HuH-7 (cell line): ENCODE data around the gene GATA6.
"Not testable (repeated sequence)": the region's sequence is repeated elsewhere in the genome, so short reads cannot be mapped to it uniquely, and the experiment has no call there.

Source experiments
- DNase-seq: peaks from one replicate; pipeline ENCODE4 v3.0.0; 2011; ENCODE audit warnings: low spot score

Gene GATA6

GRCh38 chr18:22204996-22205395 lies 35.6 kb downstream of the GATA6 start:
- no peak for DNase-seq

GRCh38 chr18:22207021-22207758 lies 37.8 kb downstream of the GATA6 start:
- no peak for DNase-seq

GRCh38 chr18:22210311-22210754 lies 40.9 kb downstream of the GATA6 start:
- DNase-seq, result no peak

GRCh38 chr18:22211657-22212056 lies 42.3 kb downstream of the GATA6 start:
- DNase-seq, result no peak

- no peak for DNase-seq
Observed at GRCh38 chr18:22213333-22213973, 44.1 kb downstream of the GATA6 start.

GRCh38 chr18:22214731-22215528 lies 45.5 kb downstream of the GATA6 start:
- DNase-seq, result no peak

- no peak for DNase-seq
Observed at GRCh38 chr18:22218835-22219234, 49.4 kb downstream of the GATA6 start.

- DNase-seq, result peak; percentile 34
Observed at GRCh38 chr18:22219568-22220355, 50.4 kb downstream of the GATA6 start.

- not testable (repeated sequence) for DNase-seq
Observed at GRCh38 chr18:22220585-22220984, 51.2 kb downstream of the GATA6 start.

- DNase-seq, result no peak
Observed at GRCh38 chr18:22221350-22221749, 52.0 kb downstream of the GATA6 start.

GRCh38 chr18:22223254-22223964 lies 54.0 kb downstream of the GATA6 start:
- no peak for DNase-seq

- no peak for DNase-seq
Observed at GRCh38 chr18:22223965-22224322, 54.6 kb downstream of the GATA6 start.

GRCh38 chr18:22224339-22224738 lies 55.0 kb downstream of the GATA6 start:
- DNase-seq, result no peak

- no peak for DNase-seq
Observed at GRCh38 chr18:22226801-22227200, 57.4 kb downstream of the GATA6 start.

GRCh38 chr18:22228976-22229375 lies 59.6 kb downstream of the GATA6 start:
- DNase-seq, result no peak

GRCh38 chr18:22229456-22230124 lies 60.2 kb downstream of the GATA6 start:
- DNase-seq, result no peak

- no peak for DNase-seq
Observed at GRCh38 chr18:22230471-22230945, 61.1 kb downstream of the GATA6 start.

- no peak for DNase-seq
Observed at GRCh38 chr18:22233266-22233665, 63.9 kb downstream of the GATA6 start.

GRCh38 chr18:22238036-22238435 lies 68.6 kb downstream of the GATA6 start:
- no peak for DNase-seq

- DNase-seq, result no peak
Observed at GRCh38 chr18:22238681-22239080, 69.3 kb downstream of the GATA6 start.

GRCh38 chr18:22241921-22242361 lies 72.6 kb downstream of the GATA6 start:
- no peak for DNase-seq
